Keratinocyte (primary cell): ENCODE measurements around the gene OXNAD1. TPM values are rescaled to one million over a fixed set of nuclear protein-coding genes. Genes with fewer than 3 reads are reported as not detected.

Experiments used
- DNase-seq: peaks from one replicate; pipeline ENCODE4 v3.0.0-alpha.2; 2011; ENCODE audit warnings: low read depth, missing footprints, low spot score
- FAIRE-seq: peaks from 2 replicates; lab custom pipeline; 2011; peaks lifted over from hg19 to GRCh38; lab: Jason Lieb, UNC
- H2AFZ ChIP-seq: 2 replicates; pipeline ENCODE4 v1.6.0; 2012; ENCODE audit warnings: low read length, control low read depth, inconsistent platforms; ENCODE audit not compliant: control insufficient read depth
- H3K27ac ChIP-seq: 2 replicates; pipeline ENCODE4 v1.5.1; 2011; ENCODE audit warnings: low read length; ENCODE audit not compliant: control insufficient read depth, insufficient read depth
- H3K27me3 ChIP-seq: 3 replicates; pipeline ENCODE4 v1.6.0; 2011; ENCODE audit warnings: low read length; ENCODE audit not compliant: control insufficient read depth, insufficient read depth; ENCODE audit errors: extremely low read depth
- H3K36me3 ChIP-seq, 2 experiments: 2 replicates in 1 of 2; 3 replicates in 1 of 2; pipeline ENCODE4 v1.5.1; 2011; ENCODE audit warnings: low read length in 2 of 2, mild to moderate bottlenecking in 1 of 2; ENCODE audit not compliant: control insufficient read depth in 2 of 2, insufficient read depth in 2 of 2; ENCODE audit errors: extremely low read depth in 1 of 2
- H3K4me1 ChIP-seq: 3 replicates; pipeline ENCODE4 v1.5.1; 2011; ENCODE audit warnings: low read length; ENCODE audit not compliant: control insufficient read depth, insufficient read depth; ENCODE audit errors: extremely low read depth
- H3K4me2 ChIP-seq: 3 replicates; pipeline ENCODE4 v1.6.0; 2011; ENCODE audit warnings: low read depth, low read length; ENCODE audit not compliant: control insufficient read depth, insufficient read depth; ENCODE audit errors: extremely low read depth
- H3K4me3 ChIP-seq, 3 experiments: fragments of 200-600 bp in 1 of 3; sonication (generic) in 1 of 3; 2 replicates in 2 of 3; 3 replicates in 1 of 3; pipeline ENCODE4 v1.5.1; 2011 to 2016; ENCODE audit warnings: low read length in 3 of 3, mild to moderate bottlenecking in 3 of 3, control low read depth in 2 of 3, inconsistent platforms in 1 of 3, low read depth in 1 of 3, mixed read lengths in 1 of 3, mixed run types in 1 of 3, moderate library complexity in 1 of 3; ENCODE audit not compliant: control insufficient read depth in 2 of 3, insufficient read depth in 2 of 3; ENCODE audit errors: extremely low read depth in 1 of 3
- H3K79me2 ChIP-seq: 2 replicates; pipeline ENCODE4 v1.6.0; 2012; ENCODE audit warnings: low read length; ENCODE audit not compliant: control insufficient read depth, insufficient read depth
- H3K9ac ChIP-seq: 3 replicates; pipeline ENCODE4 v1.6.0; 2011; ENCODE audit warnings: low read length; ENCODE audit not compliant: control insufficient read depth, insufficient read depth; ENCODE audit errors: extremely low read depth
- H3K9me1 ChIP-seq: 3 replicates; pipeline ENCODE4 v1.6.0; 2011; ENCODE audit warnings: low read length; ENCODE audit not compliant: control insufficient read depth, insufficient read depth; ENCODE audit errors: extremely low read depth
- H3K9me3 ChIP-seq: 2 replicates; pipeline ENCODE4 v1.5.1; 2012; ENCODE audit warnings: low read depth, low read length; ENCODE audit not compliant: control insufficient read depth
- H4K20me1 ChIP-seq: 3 replicates; pipeline ENCODE4 v1.6.0; 2011; ENCODE audit warnings: low read length; ENCODE audit not compliant: control insufficient read depth, insufficient read depth; ENCODE audit errors: extremely low read depth
- EZH2 ChIP-seq: IDR thresholded peaks from one replicate; pipeline ENCODE4 v1.6.1; 2012; ENCODE audit warnings: inconsistent platforms, mild to moderate bottlenecking, low read length, moderate library complexity
- dilution Hi-C: fragments of 300-500 bp; cut with MboI; formaldehyde crosslinking; loops from one replicate; pipeline ENCODE4 v1.7.0; 2020; ENCODE audit warnings: low sequenced_read_pairs; ENCODE audit not compliant: extremely low pct_ligation_motif_present
- polyA plus RNA-seq, 5 experiments: library from polyadenylated mRNA; depleted of rRNA in 3 of 5; stranded (reverse) in 3 of 5; stranded (forward) in 1 of 5; unstranded in 1 of 5; fragments of >200 nt; gene quantifications; 1 replicate in 1 of 5; 2 replicates in 3 of 5; 3 replicates in 1 of 5; pipeline versions ENCODE4 v1.2.1 to v1.2.3, GENCODE V29; 2011 to 2012; ENCODE audit warnings: missing spikeins in 2 of 5, low read depth in 1 of 5, low replicate concordance in 1 of 5
- TF ChIP-seq, protein P1 (sequence below), 3 experiments: IDR thresholded peaks in 1 of 3; conservative IDR thresholded peaks in 1 of 3; optimal IDR thresholded peaks in 1 of 3; 2 replicates in 2 of 3; 3 replicates in 1 of 3; pipeline versions ENCODE3 to v1.5.1; 2011; ENCODE audit warnings: low read length in 3 of 3, mild to moderate bottlenecking in 3 of 3, moderate library complexity in 2 of 3, control low read depth in 1 of 3, inconsistent platforms in 1 of 3; ENCODE audit not compliant: insufficient read depth in 2 of 3; ENCODE audit errors: extremely low read depth in 1 of 3

The OXNAD1 gene
- polyA plus RNA-seq, 1 donor (not counting 4 experiments of a cell fraction or from before 2014, with no cell fraction given): 15.2 TPM

GRCh38 chr3:16251316-16252085, 13.5 kb upstream of the OXNAD1 start:
- H3K79me2 ChIP-seq: no peaks in the 10 kb centered on the region

GRCh38 chr3:16252243-16252978, 12.6 kb upstream of the OXNAD1 start:
- H3K4me3 ChIP-seq: no peak overlapping the region
- no peaks in the 10 kb centered on the region for H3K79me2 ChIP-seq
- H4K20me1 ChIP-seq: no peaks in the 10 kb centered on the region
- FAIRE-seq: no peak
- no peaks in the 10 kb centered on the region for H3K36me3 ChIP-seq
- H3K4me2 ChIP-seq: no peak overlapping the region
- no peak overlapping the region for H3K27ac ChIP-seq
- no peaks in the 10 kb centered on the region for H3K4me1 ChIP-seq
- no peak overlapping the region for H3K9ac ChIP-seq
- dilution Hi-C loops: no loop called here
- H3K9me1 ChIP-seq: no peaks in the 10 kb centered on the region
- no peak overlapping the region for H2AFZ ChIP-seq
- DNase-seq: no peak
- no peak for TF ChIP-seq EZH2
- TF ChIP-seq, protein P1, sequence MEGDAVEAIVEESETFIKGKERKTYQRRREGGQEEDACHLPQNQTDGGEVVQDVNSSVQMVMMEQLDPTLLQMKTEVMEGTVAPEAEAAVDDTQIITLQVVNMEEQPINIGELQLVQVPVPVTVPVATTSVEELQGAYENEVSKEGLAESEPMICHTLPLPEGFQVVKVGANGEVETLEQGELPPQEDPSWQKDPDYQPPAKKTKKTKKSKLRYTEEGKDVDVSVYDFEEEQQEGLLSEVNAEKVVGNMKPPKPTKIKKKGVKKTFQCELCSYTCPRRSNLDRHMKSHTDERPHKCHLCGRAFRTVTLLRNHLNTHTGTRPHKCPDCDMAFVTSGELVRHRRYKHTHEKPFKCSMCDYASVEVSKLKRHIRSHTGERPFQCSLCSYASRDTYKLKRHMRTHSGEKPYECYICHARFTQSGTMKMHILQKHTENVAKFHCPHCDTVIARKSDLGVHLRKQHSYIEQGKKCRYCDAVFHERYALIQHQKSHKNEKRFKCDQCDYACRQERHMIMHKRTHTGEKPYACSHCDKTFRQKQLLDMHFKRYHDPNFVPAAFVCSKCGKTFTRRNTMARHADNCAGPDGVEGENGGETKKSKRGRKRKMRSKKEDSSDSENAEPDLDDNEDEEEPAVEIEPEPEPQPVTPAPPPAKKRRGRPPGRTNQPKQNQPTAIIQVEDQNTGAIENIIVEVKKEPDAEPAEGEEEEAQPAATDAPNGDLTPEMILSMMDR (optimal IDR thresholded peaks at IDR 0.05 in 1 of 3, IDR thresholded peaks at IDR 0.05 in 1 of 3, conservative IDR thresholded peaks at IDR 0.05 in 1 of 3; ENCODE audit: extremely low read depth in 1 of 3, insufficient read depth in 2 of 3, low read length in 3 of 3): no peak
- H3K27me3 ChIP-seq: no peaks in the 10 kb centered on the region
- no peaks in the 10 kb centered on the region for H3K9me3 ChIP-seq

More at GRCh38 chr3:16251316-16252085, 13.5 kb upstream of the OXNAD1 start:
- H2AFZ ChIP-seq: no peak overlapping the region
- no peaks in the 10 kb centered on the region for H3K4me1 ChIP-seq
- H3K4me2 ChIP-seq: no peak overlapping the region
- dilution Hi-C loops: no loop called here
- no peaks in the 10 kb centered on the region for H3K36me3 ChIP-seq
- H3K4me3 ChIP-seq: no peak overlapping the region
- no peak for FAIRE-seq
- DNase-seq: no peak
- no peaks in the 10 kb centered on the region for H3K27me3 ChIP-seq
- no peak overlapping the region for H3K27ac ChIP-seq
- no peaks in the 10 kb centered on the region for H4K20me1 ChIP-seq
- no peaks in the 10 kb centered on the region for H3K9me1 ChIP-seq
- H3K9me3 ChIP-seq: no peaks in the 10 kb centered on the region
- TF ChIP-seq, protein P1 (optimal IDR thresholded peaks at IDR 0.05 in 1 of 3, IDR thresholded peaks at IDR 0.05 in 1 of 3, conservative IDR thresholded peaks at IDR 0.05 in 1 of 3; ENCODE audit: extremely low read depth in 1 of 3, insufficient read depth in 2 of 3, low read length in 3 of 3): no peak
- TF ChIP-seq EZH2: no peak
- H3K9ac ChIP-seq: no peak overlapping the region
